CD4-positive, alpha-beta T cell (primary cell): ENCODE data around the gene ARHGEF11. TPM values are rescaled to one million over a fixed set of nuclear protein-coding genes. Genes with fewer than 3 reads are reported as not detected.

Experiments
- ATAC-seq: fragments of 200-7000 bp; cut with Tn5 transposase; one replicate; pipeline ENCODE4 v1.10.0; 2022; ENCODE audit warnings: mild to moderate bottlenecking; ENCODE audit not compliant: poor library complexity
- CTCF ChIA-PET: fragments of 350-600 bp; sonication (Branson Sonifier 250); formaldehyde crosslinking; loops from one replicate; lab custom pipeline; 2021; ENCODE audit warnings: antibody characterized with exemption, inconsistent platforms; lab: Charles Lee
- POLR2A ChIA-PET: fragments of 350-600 bp; sonication (Branson Sonifier 250); formaldehyde crosslinking; loops from one replicate; lab custom pipeline; 2021; ENCODE audit warnings: antibody characterized with exemption, inconsistent platforms; lab: Charles Lee
- DNase-seq, 14 experiments: peaks; one replicate each; pipeline ENCODE4 v3.0.0-alpha.2; 2013 to 2020; ENCODE audit warnings: mixed read lengths in 2 of 14
- H3K27ac ChIP-seq, 2 donors: one replicate each; pipeline versions ENCODE4 v1.5.1 to v1.7.0; 2013; ENCODE audit warnings: low read length in 2 of 2, low read depth in 1 of 2, mild to moderate bottlenecking in 1 of 2
- H3K27me3 ChIP-seq, 2 experiments: 1 replicate in 1 of 2; 2 replicates in 1 of 2; pipeline versions ENCODE4 v1.6.1 to v1.7.0; 2013; ENCODE audit warnings: low read length in 2 of 2, control low read depth in 1 of 2, mild to moderate bottlenecking in 1 of 2, moderate library complexity in 1 of 2; ENCODE audit not compliant: insufficient read depth in 2 of 2, control insufficient read depth in 1 of 2
- H3K36me3 ChIP-seq: one replicate; pipeline ENCODE4 v1.6.1; 2013; ENCODE audit warnings: low read length, control low read depth; ENCODE audit not compliant: insufficient read depth
- H3K4me1 ChIP-seq: one replicate; pipeline ENCODE4 v1.6.1; 2013; ENCODE audit warnings: low read length, control low read depth; ENCODE audit not compliant: insufficient read depth
- H3K4me3 ChIP-seq: one replicate; pipeline ENCODE4 v1.5.1; 2013; ENCODE audit warnings: mild to moderate bottlenecking, low read length, moderate library complexity
- H3K9me3 ChIP-seq, 2 experiments: 1 replicate in 1 of 2; 2 replicates in 1 of 2; pipeline versions ENCODE4 v1.6.1 to v1.7.0; 2013; ENCODE audit warnings: low read length in 2 of 2, mild to moderate bottlenecking in 2 of 2, control low read depth in 1 of 2, moderate library complexity in 1 of 2; ENCODE audit not compliant: control insufficient read depth in 1 of 2, insufficient read depth in 1 of 2
- H3K27ac Mint-ChIP-seq: one replicate; pipeline ENCODE4 v1.8.0; 2020; ENCODE audit warnings: mixed read lengths
- H3K27me3 Mint-ChIP-seq: one replicate; pipeline ENCODE4 v1.8.0; 2021; ENCODE audit warnings: mixed read lengths
- H3K36me3 Mint-ChIP-seq: one replicate; pipeline ENCODE4 v1.8.0; 2021; ENCODE audit warnings: low read depth, mixed read lengths
- H3K4me1 Mint-ChIP-seq: one replicate; pipeline ENCODE4 v1.8.0; 2021; ENCODE audit warnings: low read depth, mixed read lengths
- H3K4me3 Mint-ChIP-seq: one replicate; pipeline ENCODE4 v1.8.0; 2020; ENCODE audit warnings: mild to moderate bottlenecking, mixed read lengths
- H3K9me3 Mint-ChIP-seq: one replicate; pipeline ENCODE4 v1.8.0; 2020; ENCODE audit warnings: mixed read lengths
- CTCF ChIP-seq: fragments of 200-600 bp; IDR thresholded peaks from one replicate; pipeline ENCODE4 v1.8.0; 2022; ENCODE audit warnings: antibody characterized with exemption, mild to moderate bottlenecking
- intact Hi-C, 2 experiments: fragments of 100-400 bp; cut with DNase I in 1 of 2; cut with micrococcal nuclease in 1 of 2; formaldehyde crosslinking; loops; one replicate each; pipeline versions ENCODE4 v1.15.1 to v1.9.0; 2023 to 2025; cut with DNase I, micrococcal nuclease
- total RNA-seq, 174 experiments: library from RNA in 2 of 174; stranded (reverse) in 2 of 174; gene quantifications; one replicate each; pipeline ENCODE4 v1.2.3 and lab custom pipeline; 2021 to 2026

ARHGEF11 gene
- total RNA-seq, 2 experiments from 2014 or later, result 13.7 to 13.9 TPM

GRCh38 chr1:156889802-156890580 lies 155.6 kb downstream of the ARHGEF11 start:
- H3K9me3 Mint-ChIP-seq, result no peaks in the 10 kb centered on the region
- H3K27ac Mint-ChIP-seq, result no peak overlapping the region
- no peak overlapping the region for H3K4me3 Mint-ChIP-seq
- ChIA-PET CTCF (interaction anchor here (0.7 to 3.2 kb wide), 11 partner anchors 8 to 200 kb away, joined by 3 to 19 read pairs (median 6); partner anchors contain the start of genes NTRK1 and PRCC), POLR2A (no interaction called here)
- Histone ChIP-seq H3K27me3 (peaks cover 44 to 48% of the 10 kb centered on the region in 2 experiments), H3K36me3 (no peaks in the 10 kb centered on the region), H3K4me3 (no peak overlapping the region), H3K4me1 (peaks cover 29% of the 10 kb centered on the region), H3K27ac (no peak overlapping the region), H3K9me3 (peaks cover 0 to 13% of the 10 kb centered on the region in 2 experiments)
- peak; percentile 74 for TF ChIP-seq CTCF
- H3K4me1 Mint-ChIP-seq, result peaks cover 16% of the 10 kb centered on the region
- DNase-seq (peak in 13 of 14 experiments; percentile 8 to 73 (median 47)), ATAC-seq (no peak)
- intact Hi-C loops, result loop anchor here (1.0 to 5.0 kb wide), 5 partner anchors 37 to 93 kb away; no protein-coding TSS in a partner anchor
- H3K36me3 Mint-ChIP-seq, result no peaks in the 10 kb centered on the region
- peaks cover 72% of the 10 kb centered on the region for H3K27me3 Mint-ChIP-seq

GRCh38 chr1:156887734-156888133 lies 157.8 kb downstream of the ARHGEF11 start:
- TF ChIP-seq CTCF, result no peak
- Histone ChIP-seq H3K27ac (no peak overlapping the region), H3K4me3 (no peak overlapping the region), H3K9me3 (peaks cover 0 to 1% of the 10 kb centered on the region in 2 experiments), H3K4me1 (peaks cover 16% of the 10 kb centered on the region), H3K27me3 (peaks cover 35 to 37% of the 10 kb centered on the region in 2 experiments), H3K36me3 (no peaks in the 10 kb centered on the region)
- ATAC-seq (no peak), DNase-seq (no peak)
- Mint-ChIP-seq H3K9me3 (no peaks in the 10 kb centered on the region), H3K4me1 (peaks cover 10% of the 10 kb centered on the region), H3K27me3 (peaks cover 78% of the 10 kb centered on the region), H3K36me3 (no peaks in the 10 kb centered on the region), H3K4me3 (no peak overlapping the region), H3K27ac (no peak overlapping the region)
- intact Hi-C loops, result no loop called here
- POLR2A ChIA-PET, result no interaction called here
- CTCF ChIA-PET, result no interaction called here

GRCh38 chr1:156887317-156887716 lies 158.2 kb downstream of the ARHGEF11 start:
- peaks cover 12% of the 10 kb centered on the region for H3K4me1 ChIP-seq
- no peak overlapping the region for H3K4me3 ChIP-seq
- CTCF ChIA-PET, result interaction anchor here (1.0 kb wide), 1 partner anchor 27 kb away, joined by 3 read pairs; no protein-coding TSS in a partner anchor
- H3K27me3 ChIP-seq, result peaks cover 33 to 37% of the 10 kb centered on the region in 2 experiments
- no peak for TF ChIP-seq CTCF
- Mint-ChIP-seq H3K36me3 (no peaks in the 10 kb centered on the region), H3K27ac (no peak overlapping the region), H3K27me3 (peaks cover 75% of the 10 kb centered on the region), H3K4me3 (no peak overlapping the region), H3K4me1 (peaks cover 7% of the 10 kb centered on the region), H3K9me3 (no peaks in the 10 kb centered on the region)
- intact Hi-C loops, result no loop called here
- DNase-seq (no peak), ATAC-seq (no peak)
- H3K27ac ChIP-seq, result no peak overlapping the region
- POLR2A ChIA-PET, result no interaction called here
- no peaks in the 10 kb centered on the region for H3K36me3 ChIP-seq
- H3K9me3 ChIP-seq, result no peaks in the 10 kb centered on the region
